NCI-H187 treated with DMSO at 0.1 percent for 48 hours (cell line): ENCODE measurements around the gene PNLIPRP3.

Experiments
- DNase-seq: peaks from one replicate; lab custom pipeline; 2025; lab: John Stamatoyannopoulos, UW

Gene PNLIPRP3

GRCh38 chr10:116450861-116451260 lies 23.2 kb downstream of the PNLIPRP3 start:
- DNase-seq = no peak

DNA sequence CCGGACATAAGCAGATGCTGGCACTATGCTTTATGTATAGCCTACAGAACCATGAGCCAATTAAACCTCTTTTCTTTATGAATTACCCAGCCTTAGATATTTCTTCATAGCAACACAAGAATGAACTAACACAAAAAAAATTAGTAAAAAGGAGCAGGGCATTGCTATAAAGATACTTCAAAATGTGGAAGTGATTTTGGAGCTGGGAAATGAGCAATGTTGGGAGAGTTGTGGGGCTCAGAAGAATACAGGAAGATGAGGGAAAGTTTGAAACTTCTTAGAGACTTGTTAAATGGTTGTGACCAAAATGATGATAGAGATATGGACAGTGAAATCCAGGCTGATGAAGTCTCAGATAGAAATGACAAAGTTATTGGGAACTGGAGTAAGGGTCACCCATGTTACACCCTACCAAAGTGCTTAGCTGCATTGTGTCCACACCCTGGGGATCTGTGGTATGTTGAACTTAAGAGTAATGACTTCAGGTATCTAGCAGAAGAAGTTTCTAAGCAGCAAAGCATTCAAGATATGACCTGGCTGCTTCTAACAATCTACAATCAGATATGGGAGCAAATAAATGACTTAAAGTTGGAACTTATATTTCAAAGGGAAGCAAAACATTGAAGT lies 24.2 kb downstream of the PNLIPRP3 start:
- no peak for DNase-seq

- DNase-seq = no peak
Observed at GRCh38 chr10:116452338-116452720, 24.7 kb downstream of the PNLIPRP3 start.

DNA sequence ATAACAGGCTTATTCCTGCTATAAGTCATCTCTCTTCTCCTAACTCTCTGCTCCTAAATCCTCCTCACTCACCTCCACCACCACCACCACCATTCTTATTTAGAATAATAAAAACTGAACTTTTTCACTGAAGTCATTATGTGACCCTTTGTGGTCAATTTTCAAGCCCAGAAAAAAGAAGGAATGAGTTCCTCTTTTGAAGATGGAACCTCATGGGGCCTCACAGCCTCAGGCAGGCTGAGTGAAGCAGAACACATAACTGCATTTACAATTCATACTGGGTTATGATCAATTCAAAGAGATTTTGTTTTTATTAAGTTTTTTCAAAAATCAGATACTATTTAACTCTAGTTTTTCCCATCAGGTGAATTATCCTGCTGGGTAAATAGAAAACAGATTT lies 29.8 kb downstream of the PNLIPRP3 start:
- no peak for DNase-seq

DNA sequence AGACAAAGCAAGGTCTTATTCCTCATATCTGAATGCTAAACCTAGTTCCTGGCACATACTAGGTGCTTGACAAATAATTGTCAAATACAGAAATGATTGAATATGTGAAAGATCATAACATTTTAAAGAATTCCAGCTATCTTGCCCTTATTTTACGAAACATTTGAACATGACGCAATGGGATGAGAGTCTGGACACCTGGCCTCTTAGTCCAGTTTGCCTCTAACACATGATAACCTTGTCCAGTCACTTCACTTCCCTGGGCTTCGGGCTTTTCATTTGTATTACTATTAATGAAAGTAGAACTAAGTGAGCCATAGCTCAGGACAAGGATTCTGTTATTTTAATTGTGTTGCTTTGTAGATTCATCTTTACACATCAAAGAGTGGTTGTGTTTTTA lies 32.6 kb downstream of the PNLIPRP3 start:
- DNase-seq = no peak

DNA sequence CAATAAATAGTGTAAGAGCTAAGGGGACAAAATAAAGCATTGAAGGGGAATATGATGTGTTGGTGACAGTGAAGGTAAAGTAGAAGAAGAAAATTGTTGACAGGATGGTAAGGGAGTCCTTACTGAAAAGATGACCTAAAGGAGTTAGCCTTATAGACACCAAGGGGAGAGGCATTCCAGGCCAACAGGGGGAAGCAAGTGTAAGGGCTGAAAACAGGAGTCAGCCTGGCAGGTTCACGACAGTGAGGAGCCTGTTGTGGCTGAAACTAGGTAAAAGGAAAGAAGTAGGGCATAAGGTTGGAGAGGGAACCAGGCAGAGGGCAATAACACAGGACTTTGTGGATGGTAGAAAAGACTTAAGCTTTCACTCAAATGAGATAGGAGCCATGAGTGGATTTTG lies 34.0 kb downstream of the PNLIPRP3 start:
- DNase-seq = no peak

- DNase-seq = no peak
Observed at GRCh38 chr10:116464257-116464656, 36.6 kb downstream of the PNLIPRP3 start.

GRCh38 chr10:116465546-116465945 lies 37.9 kb downstream of the PNLIPRP3 start:
- DNase-seq = no peak

- no peak for DNase-seq
Observed at GRCh38 chr10:116466715-116467422, 39.2 kb downstream of the PNLIPRP3 start.

GRCh38 chr10:116469437-116469836 lies 41.8 kb downstream of the PNLIPRP3 start:
- DNase-seq = no peak

- DNase-seq = no peak
Observed at GRCh38 chr10:116470071-116470470, 42.4 kb downstream of the PNLIPRP3 start.

- no peak for DNase-seq
Observed at GRCh38 chr10:116470768-116471415, 43.2 kb downstream of the PNLIPRP3 start.

DNA sequence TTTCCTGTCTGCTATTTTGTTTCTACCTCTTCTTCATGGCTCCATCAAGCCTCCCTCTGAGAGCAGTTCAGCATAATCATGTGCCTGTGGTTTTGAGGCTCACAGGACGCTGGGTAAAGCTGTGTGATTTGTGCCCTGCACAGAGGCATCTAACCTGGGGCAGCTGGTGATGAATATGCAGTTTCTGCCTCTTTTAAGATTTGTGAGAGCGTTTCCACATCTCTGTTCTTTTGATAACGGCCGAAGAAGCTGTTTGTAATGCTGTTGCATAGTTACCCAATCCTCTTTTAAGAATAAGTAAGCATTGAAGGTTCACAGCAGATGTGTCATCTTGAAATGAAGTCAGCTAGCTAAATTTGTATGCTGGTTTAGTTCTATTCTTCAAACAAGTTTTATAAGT lies 45.2 kb downstream of the PNLIPRP3 start:
- DNase-seq = no peak

DNA sequence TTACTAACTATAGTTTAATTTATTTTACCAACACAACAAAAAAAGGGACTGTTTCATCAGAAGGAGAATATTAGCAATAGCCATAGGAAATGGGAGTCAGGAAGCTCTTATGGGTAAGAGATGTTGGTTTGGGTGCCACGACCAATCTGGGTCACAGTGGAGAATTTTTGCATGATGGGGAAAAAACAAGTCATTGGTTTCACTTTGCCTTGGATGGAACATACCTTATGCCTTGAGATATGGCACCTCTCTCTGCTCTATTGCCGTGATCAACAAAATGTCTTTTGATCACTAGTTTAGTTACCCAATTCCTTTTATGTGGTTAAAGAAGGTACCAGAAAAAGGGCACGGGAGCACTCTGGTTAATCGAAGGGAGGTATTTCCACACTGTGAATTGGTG lies 48.2 kb downstream of the PNLIPRP3 start:
- DNase-seq = no peak

DNA sequence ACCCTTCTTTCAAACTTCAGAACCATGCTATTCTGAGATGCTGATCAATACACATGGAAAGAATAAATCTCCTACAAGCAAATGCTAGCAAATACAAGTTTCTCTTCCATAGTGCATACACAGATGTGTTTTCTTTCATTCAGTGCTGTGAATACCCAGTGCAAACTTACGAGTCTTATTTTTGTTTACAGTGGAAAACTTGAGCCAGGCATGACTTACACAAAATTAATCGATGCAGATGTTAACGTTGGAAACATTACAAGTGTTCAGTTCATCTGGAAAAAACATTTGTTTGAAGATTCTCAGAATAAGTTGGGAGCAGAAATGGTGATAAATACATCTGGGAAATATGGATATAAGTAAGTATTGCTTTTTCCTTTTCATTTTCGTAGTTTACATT lies 48.8 kb downstream of the PNLIPRP3 start:
- DNase-seq = no peak

DNA sequence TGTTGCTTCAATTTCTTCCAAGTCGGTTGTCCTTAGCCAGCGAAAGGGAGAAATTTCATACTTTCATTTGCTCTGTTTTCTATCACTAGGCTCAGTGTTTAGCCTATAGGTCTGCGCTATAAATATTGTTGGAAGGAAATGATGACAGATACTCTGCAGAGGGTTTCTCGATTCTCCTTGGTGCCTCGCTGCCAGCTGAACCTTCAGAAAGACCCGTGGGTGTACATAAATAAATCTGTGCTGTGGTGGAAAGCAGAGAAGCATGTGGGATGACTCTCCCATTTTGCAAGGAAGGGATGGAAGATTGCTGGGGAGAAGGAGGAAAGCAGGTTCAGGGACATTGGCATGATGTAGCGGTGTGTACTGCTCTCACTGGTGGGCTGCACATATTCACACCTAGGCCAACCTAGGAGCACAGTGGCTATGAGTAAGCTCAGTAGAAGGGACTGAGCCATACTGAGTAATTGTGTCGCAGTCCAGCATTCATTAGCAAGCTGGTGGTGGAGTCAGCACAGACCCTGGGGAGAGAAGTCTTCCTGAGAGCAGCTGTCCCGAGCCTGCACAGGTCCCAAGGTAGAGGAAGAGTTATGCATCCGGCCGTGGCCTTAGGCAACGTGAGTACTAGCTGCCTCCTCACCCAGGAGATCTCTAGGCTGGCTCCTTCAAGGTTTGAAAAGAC lies 50.5 kb downstream of the PNLIPRP3 start:
- DNase-seq = no peak

DNA sequence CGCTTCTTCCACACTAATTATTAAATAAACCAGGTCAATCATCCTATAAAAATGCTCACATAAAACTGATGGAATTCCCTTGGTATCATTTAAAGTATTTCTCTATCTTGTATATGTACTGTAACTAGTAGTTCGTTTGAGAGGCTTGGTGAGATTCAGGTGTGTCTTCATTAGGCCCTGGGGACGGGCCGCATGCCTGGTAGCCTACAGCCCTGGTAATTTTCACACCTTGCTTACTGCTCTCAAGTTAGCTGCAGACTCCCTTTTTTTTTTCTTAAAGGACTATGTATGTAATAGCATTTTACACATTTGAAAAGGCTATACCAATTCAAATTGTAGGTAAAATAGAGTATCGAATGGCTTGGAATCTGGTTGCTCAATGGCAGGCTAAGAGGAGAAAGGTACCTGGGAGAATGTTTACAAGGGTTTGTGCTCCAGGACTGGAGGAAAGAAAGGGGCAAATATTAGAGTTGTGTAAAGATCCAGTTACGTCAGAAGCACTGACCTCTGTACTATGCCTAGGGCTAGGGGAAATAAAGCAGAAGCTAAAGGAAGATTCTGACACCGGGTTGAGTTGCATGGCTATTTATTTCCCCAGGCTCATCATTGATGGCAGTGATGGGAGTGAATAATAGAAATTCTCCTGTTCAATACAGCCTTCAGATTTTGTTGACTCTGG lies 59.3 kb downstream of the PNLIPRP3 start:
- no peak for DNase-seq

- DNase-seq = no peak
Observed at GRCh38 chr10:116487522-116488430, 60.1 kb downstream of the PNLIPRP3 start.

DNA sequence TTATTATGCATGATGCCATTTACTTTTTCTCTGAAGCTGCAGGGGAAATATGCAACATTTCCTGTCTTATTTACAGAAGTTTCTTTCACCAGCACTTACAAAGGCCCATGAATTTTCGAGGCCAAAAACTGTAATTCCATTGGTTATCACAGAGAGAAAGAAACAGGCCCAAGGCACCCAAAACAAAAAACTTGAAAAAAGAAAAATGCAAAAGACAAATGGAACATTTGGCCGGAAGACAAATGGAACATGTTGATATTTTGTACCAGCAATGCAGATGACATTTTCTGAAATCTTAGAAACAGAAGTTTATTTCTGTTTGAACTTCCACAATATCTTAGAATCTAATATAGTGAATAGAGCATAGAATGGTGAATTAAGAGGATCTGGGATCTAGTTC lies 61.8 kb downstream of the PNLIPRP3 start:
- DNase-seq = no peak

GRCh38 chr10:116490028-116490662 lies 62.5 kb downstream of the PNLIPRP3 start:
- DNase-seq = no peak

DNA sequence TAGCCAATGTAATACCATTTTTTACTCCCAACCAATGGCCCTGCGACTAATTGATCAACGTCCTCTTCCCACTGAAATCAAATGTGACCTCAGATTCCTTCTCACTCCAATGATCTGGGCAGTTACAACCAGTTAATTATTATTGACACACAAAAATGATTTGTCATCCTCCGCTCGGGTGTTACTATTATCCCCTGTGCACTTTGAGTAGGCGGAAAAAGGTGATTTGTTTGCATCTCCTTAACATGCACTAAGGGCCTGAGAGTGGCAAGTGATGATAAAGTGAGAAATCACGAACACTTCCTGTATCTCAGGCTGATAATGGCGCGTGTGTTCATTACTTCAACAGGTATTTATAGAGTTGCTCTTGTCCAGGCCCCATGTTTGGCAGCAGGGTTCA lies 77.1 kb downstream of the PNLIPRP3 start:
- no peak for DNase-seq
